CD4-positive, alpha-beta T cell treated with Interleukin-21 for 1 hour (primary cell): ENCODE measurements around the gene U2AF1.
"Not testable (repeated sequence)": the region's sequence is repeated elsewhere in the genome, so short reads cannot be mapped to it uniquely, and the experiment has no call there.

Experiments
- DNase-seq: peaks from one replicate; pipeline ENCODE4 v3.0.0-alpha.2; 2020

The U2AF1 gene

DNA sequence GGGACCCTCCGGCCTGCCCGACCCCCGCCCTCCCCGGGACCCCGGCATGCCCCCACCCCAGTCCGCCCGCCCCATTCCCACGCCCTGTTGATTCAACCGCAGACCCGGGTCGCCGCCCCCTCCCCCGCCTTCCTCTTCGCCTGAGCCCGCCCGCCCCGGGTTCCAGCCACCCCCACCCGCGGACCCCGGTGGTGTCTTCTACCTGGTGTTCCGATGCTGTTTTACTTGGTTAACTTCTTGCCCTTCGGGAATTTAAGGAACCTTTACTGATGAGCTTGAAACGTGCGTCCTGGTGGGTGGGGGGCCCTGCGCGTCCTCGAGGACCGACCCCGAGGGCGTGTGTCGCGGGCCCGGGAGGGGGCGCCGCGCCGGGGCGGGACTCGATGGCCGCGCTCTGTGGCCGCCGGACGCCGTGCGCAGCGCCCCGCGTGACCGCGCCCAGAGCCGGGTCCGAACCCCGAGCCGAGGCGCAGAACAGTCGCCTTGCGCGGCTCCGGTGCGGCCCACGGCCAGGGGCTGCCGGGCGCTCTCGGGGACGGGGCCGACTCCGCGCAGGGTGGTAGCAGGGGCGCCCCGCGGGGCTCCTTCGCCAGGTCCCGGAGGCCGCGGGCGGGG lies 31.2 kb downstream of the U2AF1 start:
- DNase-seq = not testable (repeated sequence)

DNA sequence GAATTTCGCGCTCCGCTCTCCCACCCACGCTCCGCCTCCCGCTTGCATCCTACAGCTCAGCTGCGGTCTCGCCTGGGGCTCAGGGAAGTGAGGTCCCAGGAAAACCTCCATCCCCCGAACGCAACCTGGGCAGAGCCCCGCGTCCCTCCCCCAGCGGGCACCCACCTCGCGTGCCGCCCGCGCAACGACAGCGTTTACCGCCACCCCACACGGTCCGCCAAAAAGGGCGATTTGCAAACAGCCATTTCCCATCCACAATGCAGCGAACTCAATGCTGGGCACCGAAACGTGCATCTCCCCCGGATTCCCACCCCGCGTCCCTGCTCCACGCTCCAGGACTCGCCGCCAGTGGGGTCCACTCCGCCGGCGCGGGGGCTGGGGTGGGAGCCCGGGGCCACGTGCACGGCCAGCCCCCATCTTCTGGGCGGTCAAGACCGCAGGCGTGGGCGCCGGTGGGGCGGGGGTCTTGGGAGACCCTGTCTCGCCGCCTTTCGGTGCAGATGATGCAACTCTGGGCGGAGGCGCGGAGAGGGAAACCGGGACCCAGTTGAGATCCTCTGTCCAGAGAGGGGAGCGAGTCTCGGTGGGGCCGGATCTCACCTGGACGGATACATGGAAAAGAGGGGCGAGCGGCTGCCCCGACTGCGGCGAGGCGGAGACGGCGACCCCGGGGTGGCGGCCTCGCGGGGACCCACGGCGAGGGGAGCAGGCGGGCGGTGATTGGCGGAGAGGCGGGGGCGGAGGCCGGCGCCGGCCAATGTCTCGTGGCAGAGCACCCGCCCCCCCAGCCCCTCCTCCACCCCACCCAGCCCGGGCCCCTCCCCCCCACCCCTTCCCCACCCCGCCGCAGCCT lies 32.0 kb downstream of the U2AF1 start, which contains the start of gene CBS:
CBS (minus strand) TSS at position 666 of the 853 bp plus-strand sequence. CDS start 3,642 bp downstream, outside the sequence.
- not testable (repeated sequence) for DNase-seq

DNA sequence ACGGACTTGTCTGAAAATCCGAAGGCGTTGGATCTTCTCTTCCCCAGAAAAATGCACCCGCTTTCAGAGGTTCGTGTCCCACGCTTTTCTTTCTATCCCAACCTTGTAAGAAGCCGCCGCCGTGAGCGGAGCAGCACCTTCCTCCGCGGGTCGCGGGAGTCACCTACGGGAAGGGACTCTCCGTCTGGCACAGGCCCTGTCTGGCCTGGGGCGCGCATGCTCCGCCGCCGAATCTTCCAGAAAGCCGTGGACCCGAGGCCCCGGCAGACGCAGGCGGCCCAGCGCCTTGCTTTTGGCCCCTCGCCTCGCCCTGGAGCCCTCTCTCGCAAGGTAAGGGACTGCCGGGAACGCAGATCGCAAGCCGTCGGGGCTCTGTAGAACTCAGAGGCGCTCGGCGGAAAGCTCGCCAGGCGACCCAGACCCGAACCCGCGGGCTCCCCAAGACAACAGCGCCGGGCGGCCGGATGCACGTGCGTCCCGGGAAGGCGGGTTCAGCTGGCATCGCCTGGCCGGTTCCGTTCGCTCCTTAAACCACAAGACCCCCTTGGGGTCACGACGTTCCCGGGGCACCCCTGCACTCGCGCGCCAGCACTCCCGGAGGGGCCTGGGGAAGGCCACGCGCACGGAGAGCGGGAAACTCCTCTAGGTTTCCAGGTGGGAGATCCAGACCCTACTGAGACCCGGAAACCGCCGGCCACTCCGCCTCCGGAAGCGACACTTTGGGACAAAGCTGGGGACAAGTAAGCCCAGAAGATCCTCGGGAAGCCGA lies 32.8 kb downstream of the U2AF1 start:
- DNase-seq = not testable (repeated sequence)

DNA sequence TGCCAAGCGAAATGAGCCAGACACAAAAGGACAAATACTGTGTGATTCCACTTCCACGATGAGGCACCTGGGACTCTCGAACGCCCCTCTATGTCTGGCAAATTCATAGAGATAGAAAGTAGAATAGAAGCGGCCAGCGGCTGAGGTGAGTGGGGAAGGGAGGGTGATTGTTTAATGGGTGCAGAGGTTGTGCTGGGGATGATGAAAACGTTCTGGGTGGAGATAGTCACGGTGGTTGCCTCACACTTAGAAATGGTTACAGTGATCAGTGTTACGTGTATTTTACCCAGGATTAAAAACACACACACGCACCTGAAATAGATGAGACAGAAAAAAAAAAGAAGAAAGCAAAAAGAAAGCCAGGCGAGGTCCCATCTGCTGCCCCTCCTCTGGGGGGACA lies 34.6 kb downstream of the U2AF1 start:
- not testable (repeated sequence) for DNase-seq

GRCh38 chr21:43069682-43070081 lies 37.7 kb downstream of the U2AF1 start:
- not testable (repeated sequence) for DNase-seq

DNA sequence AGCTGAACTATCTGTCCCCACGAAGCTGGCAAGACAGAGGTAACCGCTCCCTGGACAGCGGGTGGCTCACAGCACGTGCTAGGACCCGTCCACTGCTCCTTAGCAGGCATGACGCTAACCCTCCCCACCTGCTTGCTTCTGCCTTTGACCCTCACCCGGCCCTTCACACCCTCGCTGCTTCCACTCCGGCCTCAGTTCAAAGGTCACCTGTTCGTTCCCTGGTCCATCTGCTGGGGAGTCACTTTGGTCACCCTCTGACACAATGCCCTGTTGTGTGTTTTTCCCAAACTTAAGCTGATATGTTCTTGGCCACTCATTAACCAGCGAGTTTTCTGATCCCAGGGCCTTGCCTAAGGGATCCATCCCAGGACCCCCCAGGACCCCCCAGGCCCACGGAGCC lies 39.3 kb downstream of the U2AF1 start:
- not testable (repeated sequence) for DNase-seq

- not testable (repeated sequence) for DNase-seq
Observed at GRCh38 chr21:43066690-43067089, 40.7 kb downstream of the U2AF1 start.

- DNase-seq = not testable (repeated sequence)
Observed at GRCh38 chr21:43065991-43066390, 41.4 kb downstream of the U2AF1 start.

- not testable (repeated sequence) for DNase-seq
Observed at GRCh38 chr21:43064265-43064917, 43.0 kb downstream of the U2AF1 start.

- DNase-seq = not testable (repeated sequence)
Observed at GRCh38 chr21:43062955-43063664, 44.3 kb downstream of the U2AF1 start.

DNA sequence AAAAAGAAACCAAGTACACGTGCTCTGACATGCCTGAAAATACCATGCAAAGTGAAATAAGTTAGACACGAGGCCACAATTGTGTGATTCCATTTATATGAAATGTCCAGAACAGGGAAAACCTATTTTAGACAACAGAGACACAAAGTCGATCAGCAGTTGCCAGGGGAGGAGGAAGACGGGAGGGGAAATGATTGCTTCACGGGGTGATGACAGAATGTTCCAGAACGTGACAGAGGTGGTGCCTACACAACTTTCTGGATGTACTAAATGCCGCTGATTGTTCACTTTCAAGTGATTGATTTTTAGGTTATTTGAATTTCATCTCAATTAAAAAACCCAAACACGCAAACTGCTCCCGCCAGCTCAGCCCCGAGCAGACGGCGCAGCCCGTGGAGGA lies 54.3 kb downstream of the U2AF1 start:
- not testable (repeated sequence) for DNase-seq

DNA sequence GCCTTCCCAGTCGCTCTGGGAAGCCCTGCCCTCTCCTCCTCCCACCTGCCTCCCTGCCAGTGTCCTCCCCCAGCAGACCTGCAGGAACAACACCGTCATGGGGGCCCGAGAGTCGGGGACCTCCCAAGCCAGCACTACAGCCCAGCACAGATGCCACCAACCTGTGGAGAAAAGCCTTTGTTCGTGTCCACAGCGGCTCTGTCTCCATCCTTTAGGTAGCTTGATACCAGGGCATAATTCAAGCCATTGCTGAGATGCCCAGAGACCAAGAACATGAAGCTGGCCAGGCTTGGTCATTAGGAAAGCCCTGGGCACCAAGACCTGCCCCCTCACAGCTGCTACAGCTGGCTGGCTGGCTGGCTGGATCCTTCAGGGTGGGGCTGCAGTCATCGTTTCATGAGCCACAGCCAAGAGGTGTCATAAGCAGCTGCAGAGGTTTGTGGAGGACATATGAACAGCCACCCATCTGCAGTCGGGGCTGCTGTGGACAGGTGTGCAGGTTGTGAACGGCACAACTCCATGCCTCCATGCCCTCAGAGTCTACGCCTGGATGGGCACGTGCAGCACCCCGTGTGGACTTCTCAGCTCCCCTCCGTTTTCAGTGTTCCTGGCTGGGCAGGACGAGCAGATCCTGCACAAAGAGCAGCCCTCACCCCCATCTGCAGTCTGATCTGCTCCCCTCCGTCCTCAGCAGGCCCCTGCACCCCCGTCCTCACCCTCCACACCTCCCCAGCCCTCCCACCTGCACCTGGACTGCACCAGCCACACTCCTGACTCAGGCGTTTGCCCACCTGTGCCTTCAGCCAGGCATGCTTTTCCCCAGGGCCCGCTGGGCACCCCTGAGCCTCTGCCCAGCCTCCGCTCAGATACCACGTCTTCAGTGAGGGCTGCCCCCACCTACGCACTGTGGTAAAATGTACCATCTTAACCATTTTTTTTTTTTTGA lies 61.2 kb downstream of the U2AF1 start:
- DNase-seq = not testable (repeated sequence)

DNA sequence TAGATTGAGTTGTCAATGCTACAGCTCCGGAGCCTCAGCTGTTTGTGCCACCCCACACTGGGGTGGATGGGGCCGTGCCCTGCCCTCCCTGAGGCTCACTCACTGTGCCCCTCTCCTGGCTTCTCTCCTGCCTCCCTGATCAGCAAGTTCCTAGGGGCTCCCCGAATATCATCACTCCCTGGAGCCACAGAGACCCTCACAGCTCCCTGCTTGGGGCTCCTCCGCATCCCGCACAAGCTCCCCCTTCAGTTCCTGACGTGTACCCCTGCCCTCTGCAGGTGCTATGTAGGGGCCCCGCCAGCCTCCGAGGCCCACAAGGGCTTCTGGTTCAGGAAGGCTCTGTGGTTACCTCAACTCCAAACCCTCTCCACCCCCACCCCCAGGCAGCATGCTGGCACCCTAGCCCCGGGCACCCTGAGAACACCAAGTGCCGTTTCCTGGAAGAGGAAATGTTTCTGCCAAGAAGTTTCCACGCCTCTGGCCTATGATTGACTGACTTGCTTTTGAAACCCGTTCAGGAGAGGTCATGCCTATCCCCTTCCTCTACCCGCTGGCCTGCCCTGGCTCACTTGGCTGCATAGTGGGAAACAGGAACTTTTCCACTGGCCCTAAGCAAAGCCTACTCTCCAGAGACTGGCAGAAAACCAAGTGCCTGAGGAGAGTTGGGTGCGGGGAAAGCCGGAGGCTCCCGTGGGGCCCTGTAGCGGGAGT lies 62.0 kb downstream of the U2AF1 start:
- DNase-seq = not testable (repeated sequence)

DNA sequence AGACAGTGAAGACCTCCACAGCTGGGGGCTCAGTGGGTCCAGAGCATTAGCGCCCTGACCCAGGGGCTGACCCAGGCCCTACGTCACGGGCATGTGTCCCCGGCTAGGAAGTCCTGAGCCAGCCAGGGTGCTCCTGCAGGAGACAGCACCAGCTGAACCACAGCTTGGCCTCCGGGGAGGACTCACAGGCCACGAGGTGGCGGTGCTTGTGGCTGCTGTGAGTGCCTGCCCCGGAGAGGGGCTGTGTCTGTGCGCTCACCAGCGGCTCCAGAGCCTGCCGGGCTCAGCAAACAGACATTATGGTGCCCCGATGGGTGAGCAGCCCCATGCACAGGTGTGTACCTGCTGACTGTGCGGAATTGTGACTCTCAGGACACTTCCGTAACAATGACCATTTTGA lies 62.8 kb downstream of the U2AF1 start:
- not testable (repeated sequence) for DNase-seq

- DNase-seq = not testable (repeated sequence)
Observed at GRCh38 chr21:43043291-43043690, 64.1 kb downstream of the U2AF1 start.
